Loucy (cell line): Measurements from ENCODE around the gene SULT4A1.

ENCODE experiments used
- EZH2phosphoT487 ChIP-seq: fragments of 200-600 bp; IDR thresholded peaks from 2 replicates; pipeline ENCODE4 v1.6.1; 2018; ENCODE audit warnings: antibody characterized with exemption, mild to moderate bottlenecking, moderate library complexity, borderline replicate concordance
- TF ChIP-seq, protein P1 (sequence below): fragments of 200-600 bp; sonication (generic); conservative IDR thresholded peaks from 2 replicates; pipeline ENCODE4 v1.5.1; 2014; ENCODE audit warnings: mild to moderate bottlenecking, antibody characterized with exemption, low read length

DNA sequence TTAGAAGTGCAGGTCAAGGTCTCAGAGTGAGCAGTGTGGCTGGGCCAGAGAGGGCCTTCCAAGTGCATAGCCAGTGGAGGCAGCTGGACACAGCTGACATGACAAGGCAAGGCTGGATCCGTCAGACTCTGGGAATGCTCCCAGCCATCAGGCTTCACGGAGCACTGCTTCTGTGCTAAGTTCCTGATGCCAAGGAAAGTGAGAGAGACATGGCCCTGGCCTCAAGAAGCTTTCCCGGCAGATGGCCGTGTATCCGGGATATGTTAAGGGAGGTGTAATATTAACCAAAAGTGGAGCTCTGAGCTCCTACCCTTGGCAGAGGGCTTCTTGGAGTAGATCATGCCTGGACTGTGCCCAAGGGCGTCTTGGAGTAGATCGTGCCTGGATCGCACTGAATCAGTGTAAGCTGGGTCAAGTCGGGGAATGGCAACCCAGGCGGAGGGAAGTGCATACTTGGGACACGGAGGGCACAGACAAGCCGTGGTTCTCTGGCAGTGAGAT is 42.8 kb downstream of the SULT4A1 start:
- TF ChIP-seq, protein P1, sequence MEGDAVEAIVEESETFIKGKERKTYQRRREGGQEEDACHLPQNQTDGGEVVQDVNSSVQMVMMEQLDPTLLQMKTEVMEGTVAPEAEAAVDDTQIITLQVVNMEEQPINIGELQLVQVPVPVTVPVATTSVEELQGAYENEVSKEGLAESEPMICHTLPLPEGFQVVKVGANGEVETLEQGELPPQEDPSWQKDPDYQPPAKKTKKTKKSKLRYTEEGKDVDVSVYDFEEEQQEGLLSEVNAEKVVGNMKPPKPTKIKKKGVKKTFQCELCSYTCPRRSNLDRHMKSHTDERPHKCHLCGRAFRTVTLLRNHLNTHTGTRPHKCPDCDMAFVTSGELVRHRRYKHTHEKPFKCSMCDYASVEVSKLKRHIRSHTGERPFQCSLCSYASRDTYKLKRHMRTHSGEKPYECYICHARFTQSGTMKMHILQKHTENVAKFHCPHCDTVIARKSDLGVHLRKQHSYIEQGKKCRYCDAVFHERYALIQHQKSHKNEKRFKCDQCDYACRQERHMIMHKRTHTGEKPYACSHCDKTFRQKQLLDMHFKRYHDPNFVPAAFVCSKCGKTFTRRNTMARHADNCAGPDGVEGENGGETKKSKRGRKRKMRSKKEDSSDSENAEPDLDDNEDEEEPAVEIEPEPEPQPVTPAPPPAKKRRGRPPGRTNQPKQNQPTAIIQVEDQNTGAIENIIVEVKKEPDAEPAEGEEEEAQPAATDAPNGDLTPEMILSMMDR: no peak
- TF ChIP-seq EZH2phosphoT487: no peak
